IMR-90 (cell line): ENCODE data around the gene GRAMD1B. TPM values are rescaled to one million over a fixed set of nuclear protein-coding genes. Genes with fewer than 3 reads are reported as not detected.

Source experiments
- ATAC-seq: fragments of 200-7000 bp; cut with Tn5 transposase; 2 replicates; pipeline ENCODE4 v1.9.1; 2020; ENCODE audit warnings: low read depth, mild to moderate bottlenecking, moderate library complexity
- BruUV-seq: library from RNA; stranded (reverse); fragments of 400-500 nt; replicated peaks from 2 replicates; lab custom pipeline; 2021; lab: Mats Ljungman, UMichigan
- CTCF ChIA-PET: fragments of 300-600 bp; formaldehyde crosslinking; extraction: SDS; loops from one replicate; lab custom pipeline; 2021; ENCODE audit warnings: antibody characterized with exemption; lab: Yijun Ruan, JAX
- POLR2A ChIA-PET: fragments of 300-600 bp; sonication (Branson Sonifier 250); formaldehyde crosslinking; loops from one replicate; lab custom pipeline; 2022; ENCODE audit warnings: antibody characterized with exemption; ENCODE audit not compliant: unreplicated experiment; lab: Charles Lee
- DNase-seq: peaks from one replicate; pipeline ENCODE4 v3.0.0; 2013
- H2AFZ ChIP-seq: replicated peaks from 2 replicates; pipeline ENCODE3; 2013; ENCODE audit warnings: low read length, mild to moderate bottlenecking; ENCODE audit not compliant: poor library complexity
- H2AK5ac ChIP-seq: 2 replicates; pipeline ENCODE4 v1.6.1; 2013; ENCODE audit warnings: low read depth, low read length, inconsistent platforms
- H2AK9ac ChIP-seq: replicated peaks from 2 replicates; pipeline ENCODE3; 2013; ENCODE audit warnings: mild to moderate bottlenecking, low read depth, low read length, moderate library complexity; ENCODE audit not compliant: poor library complexity
- H2BK120ac ChIP-seq: 2 replicates; pipeline ENCODE4 v1.6.1; 2013; ENCODE audit warnings: low read depth, low read length, inconsistent platforms
- H2BK15ac ChIP-seq: 3 replicates; pipeline ENCODE4 v1.6.1; 2013; ENCODE audit warnings: low read depth, low read length, inconsistent platforms
- H2BK20ac ChIP-seq: 2 replicates; pipeline ENCODE4 v1.6.1; 2013; ENCODE audit warnings: low read depth, mild to moderate bottlenecking, inconsistent platforms, low read length, moderate library complexity
- H2BK5ac ChIP-seq: 2 replicates; pipeline ENCODE4 v1.6.1; 2013; ENCODE audit warnings: mild to moderate bottlenecking, low read depth, low read length, inconsistent platforms; ENCODE audit not compliant: poor library complexity, severe bottlenecking
- H3K14ac ChIP-seq: replicated peaks from 2 replicates; pipeline ENCODE4 v1.6.1; 2013; ENCODE audit warnings: low read depth, low read length, inconsistent platforms
- H3K18ac ChIP-seq: 2 replicates; pipeline ENCODE4 v1.6.1; 2013; ENCODE audit warnings: low read depth, low read length, control low read depth
- H3K23ac ChIP-seq: 2 replicates; pipeline ENCODE4 v1.6.1; 2013; ENCODE audit warnings: low read depth, low read length, inconsistent platforms
- H3K27ac ChIP-seq: 2 replicates; pipeline ENCODE4 v1.5.1; 2013; ENCODE audit warnings: mild to moderate bottlenecking, control low read depth, low read length; ENCODE audit not compliant: insufficient read depth
- H3K27me3 ChIP-seq: 2 replicates; pipeline ENCODE4 v1.6.1; 2013; ENCODE audit warnings: low read length; ENCODE audit not compliant: control insufficient read depth, insufficient read depth
- H3K36me3 ChIP-seq: 2 replicates; pipeline ENCODE4 v1.6.1; 2013; ENCODE audit warnings: low read length, mixed read lengths; ENCODE audit not compliant: control insufficient read depth, insufficient read depth
- H3K4ac ChIP-seq: 2 replicates; pipeline ENCODE4 v1.6.1; 2013; ENCODE audit warnings: low read depth, low read length, inconsistent platforms
- H3K4me1 ChIP-seq: 2 replicates; pipeline ENCODE4 v1.6.1; 2013; ENCODE audit warnings: low read length, mixed read lengths; ENCODE audit not compliant: control insufficient read depth, insufficient read depth
- H3K4me2 ChIP-seq: 2 replicates; pipeline ENCODE4 v1.6.1; 2013; ENCODE audit warnings: low read depth, mild to moderate bottlenecking, control low read depth, low read length, moderate library complexity
- H3K4me3 ChIP-seq: 2 replicates; pipeline ENCODE4 v1.5.1; 2013; ENCODE audit warnings: low read depth, mild to moderate bottlenecking, control low read depth, low read length, moderate library complexity; ENCODE audit not compliant: insufficient read depth
- H3K56ac ChIP-seq: 2 replicates; pipeline ENCODE4 v1.6.1; 2013; ENCODE audit warnings: low read length, inconsistent platforms; ENCODE audit not compliant: insufficient read depth; ENCODE audit errors: extremely low read depth
- H3K79me1 ChIP-seq, 2 experiments: 2 replicates each; pipeline ENCODE4 v1.6.1; 2013; ENCODE audit warnings: low read length in 2 of 2, inconsistent platforms in 1 of 2, low read depth in 1 of 2
- H3K9ac ChIP-seq: 2 replicates; pipeline ENCODE4 v1.6.1; 2013; ENCODE audit warnings: low read depth, low read length, control low read depth
- H3K9me1 ChIP-seq: 2 replicates; pipeline ENCODE4 v1.6.1; 2013; ENCODE audit warnings: low read length, inconsistent platforms; ENCODE audit not compliant: insufficient read depth
- H3K9me3 ChIP-seq: 2 replicates; pipeline ENCODE4 v1.6.1; 2013; ENCODE audit warnings: low read length; ENCODE audit not compliant: control insufficient read depth, insufficient read depth
- H4K20me1 ChIP-seq: 2 replicates; pipeline ENCODE4 v1.6.1; 2013; ENCODE audit warnings: low read length, inconsistent platforms; ENCODE audit not compliant: insufficient read depth
- H4K5ac ChIP-seq: 2 replicates; pipeline ENCODE4 v1.6.1; 2013; ENCODE audit warnings: mild to moderate bottlenecking, low read depth, low read length, control low read depth
- H4K8ac ChIP-seq, 2 experiments: 2 replicates each; pipeline ENCODE4 v1.6.1; 2013; ENCODE audit warnings: low read depth in 2 of 2, low read length in 2 of 2, control low read depth in 1 of 2, inconsistent platforms in 1 of 2
- H4K91ac ChIP-seq: 2 replicates; pipeline ENCODE4 v1.6.1; 2013; ENCODE audit warnings: low read depth, low read length, inconsistent platforms; ENCODE audit not compliant: insufficient read depth
- BHLHE40 ChIP-seq: fragments of 150-350 bp; IDR thresholded peaks from 2 replicates; pipeline ENCODE4 v1.6.1; 2016; ENCODE audit warnings: mild to moderate bottlenecking, low read depth, low read length
- CEBPB ChIP-seq: IDR thresholded peaks from 2 replicates; pipeline ENCODE4 v1.6.1; 2012; ENCODE audit warnings: low read depth, low read length, improper control_type of control experiment
- CTCF ChIP-seq: conservative IDR thresholded peaks from 2 replicates; pipeline ENCODE4 v1.5.1; 2012; ENCODE audit warnings: mild to moderate bottlenecking, low read depth, low read length, improper control_type of control experiment
- ELK1 ChIP-seq: fragments of 150-350 bp; IDR thresholded peaks from 2 replicates; pipeline ENCODE4 v1.6.1; 2016; ENCODE audit warnings: low read depth, mild to moderate bottlenecking, low read length, moderate library complexity, borderline replicate concordance
- FOS ChIP-seq: fragments of 150-350 bp; IDR thresholded peaks from 2 replicates; pipeline ENCODE4 v1.6.1; 2016; ENCODE audit warnings: low read depth, low read length
- MAFK ChIP-seq: IDR thresholded peaks from 2 replicates; pipeline ENCODE4 v1.6.1; 2012; ENCODE audit warnings: low read depth, low read length, improper control_type of control experiment
- MAZ ChIP-seq: IDR thresholded peaks from 2 replicates; pipeline ENCODE4 v1.6.1; 2012; ENCODE audit warnings: low read depth, mild to moderate bottlenecking, low read length, improper control_type of control experiment, moderate library complexity, borderline replicate concordance
- MXI1 ChIP-seq: IDR thresholded peaks from 2 replicates; pipeline ENCODE4 v1.6.1; 2012; ENCODE audit warnings: low read depth, mild to moderate bottlenecking, low read length, moderate library complexity, borderline replicate concordance
- NFE2L2 ChIP-seq: fragments of 150-350 bp; IDR thresholded peaks from 2 replicates; pipeline ENCODE4 v1.6.1; 2016; ENCODE audit warnings: low read depth, mild to moderate bottlenecking, low read length
- POLR2A ChIP-seq: IDR thresholded peaks from 2 replicates; pipeline ENCODE4 v1.6.1; 2012; ENCODE audit warnings: mild to moderate bottlenecking, low read depth, low read length
- RFX5 ChIP-seq: IDR thresholded peaks from 2 replicates; pipeline ENCODE4 v1.8.0; 2012; ENCODE audit warnings: low read depth, mild to moderate bottlenecking, low read length, moderate library complexity
- WGBS, 2 experiments: methylation state at CpG; one replicate each; pipeline versions ENCODE4 v1.1.5 to v1.1.7; 2013; ENCODE audit warnings: missing lambda C conversion rate in 2 of 2; ENCODE audit not compliant: insufficient read length in 1 of 2; ENCODE audit errors: extremely low coverage in 2 of 2; 5-methylcytosine and 5-hydroxymethylcytosine counted together
- dilution Hi-C: fragments of 300-500 bp; cut with HindIII; formaldehyde crosslinking; loops from one replicate; pipeline ENCODE4 v1.14.3; 2018; ENCODE audit warnings: low sequenced_read_pairs; ENCODE audit not compliant: unreplicated experiment
- in situ Hi-C: fragments of 300-500 bp; cut with MboI; formaldehyde crosslinking; loops from 3 replicates; pipeline ENCODE4 v1.14.3; 2019; ENCODE audit warnings: low sequenced_read_pairs, inconsistent platforms, mixed read lengths
- intact Hi-C: fragments of 100-400 bp; cut with micrococcal nuclease; formaldehyde crosslinking; loops from 2 replicates; pipeline ENCODE4 v1.10.0; 2022
- polyA plus RNA-seq, 3 experiments: library from polyadenylated mRNA; depleted of rRNA; stranded (reverse); fragments of >200 nt; gene quantifications; 2 replicates each; pipeline ENCODE4 v1.2.3, GENCODE V29; 2012; ENCODE audit warnings: low replicate concordance in 1 of 3
- total RNA-seq: library from RNA; depleted of rRNA; stranded (reverse); fragments of >200 nt; gene quantifications from 2 replicates; pipeline ENCODE4 v1.2.3, GENCODE V29; 2012

The GRAMD1B gene
- total and polyA plus RNA-seq, 2 of the 4 experiments (the other 2 are of a cell fraction), result 7.1 to 7.2 TPM

- H2BK120ac ChIP-seq, result no peak overlapping the region
- H3K9me1 ChIP-seq, result no peaks in the 10 kb centered on the region; the same call in 1 of the 2 replicates
- no peaks in the 10 kb centered on the region; the same call in 1 of the 2 replicates for H3K4me1 ChIP-seq
- H3K56ac ChIP-seq, result no peak overlapping the region
- no peak overlapping the region for H3K23ac ChIP-seq
- no peak overlapping the region for H2BK15ac ChIP-seq
- no peak overlapping the region for H2AK5ac ChIP-seq
- in situ Hi-C loops, result loop anchor here (5.0 kb wide), 1 partner anchor 50 kb away; no protein-coding TSS in a partner anchor
- CTCF ChIA-PET, result no interaction called here
- no peak overlapping the region for H3K4ac ChIP-seq
- no peak overlapping the region for H2BK20ac ChIP-seq
- H2BK5ac ChIP-seq, result no peak overlapping the region
- TF ChIP-seq MXI1, result no peak
- no peak for TF ChIP-seq CEBPB
- no peak for TF ChIP-seq BHLHE40
- TF ChIP-seq NFE2L2, result no peak
- no peak for TF ChIP-seq POLR2A
- no peak for TF ChIP-seq MAZ
- TF ChIP-seq FOS, result no peak
- no peak for TF ChIP-seq RFX5
- TF ChIP-seq CTCF, result no peak
- no peak for TF ChIP-seq ELK1
- TF ChIP-seq MAFK, result no peak
- H3K9ac ChIP-seq, result no peak overlapping the region
- H3K27ac ChIP-seq, result no peak overlapping the region
- POLR2A ChIA-PET, result no interaction called here
- H4K8ac ChIP-seq, result no peak overlapping the region
- no peaks in the 10 kb centered on the region for H3K36me3 ChIP-seq
- H4K5ac ChIP-seq, result no peak overlapping the region
- no peaks in the 10 kb centered on the region for H4K20me1 ChIP-seq
- H3K27me3 ChIP-seq, result no peaks in the 10 kb centered on the region
- no peak overlapping the region for H2AK9ac ChIP-seq
- no peaks in the 10 kb centered on the region for H3K9me3 ChIP-seq
- ATAC-seq (no peak), DNase-seq (no peak)
- H3K4me3 ChIP-seq, result no peak overlapping the region
- dilution Hi-C loops, result no loop called here
- intact Hi-C loops, result no loop called here
- no peak overlapping the region for H3K4me2 ChIP-seq
- H3K18ac ChIP-seq, result no peak overlapping the region
- no peak overlapping the region for H3K14ac ChIP-seq
- peaks cover 7 to 8% of the 10 kb centered on the region in 2 experiments; a peak in 2 of 4 replicates for H3K79me1 ChIP-seq
- 0% methylated on average over 1 of the region's 4 CpGs; no CpG with 5 or more reads in 1 of the 2 experiments for WGBS, 2 experiments
- H2AFZ ChIP-seq, result no peak overlapping the region
- no peak overlapping the region for H4K91ac ChIP-seq
- BruUV-seq, result no TSS peak
Observed at GRCh38 chr11:123566852-123567251, 136.8 kb downstream of the GRAMD1B start.
